A673 (cell line): ENCODE measurements around the gene TMEM169. TPM values are rescaled to one million over a fixed set of nuclear protein-coding genes. Genes with fewer than 3 reads are reported as not detected.

Experiments used
- BruUV-seq: library from RNA; stranded (reverse); fragments of 400-500 nt; replicated peaks from 2 replicates; lab custom pipeline; 2021; lab: Mats Ljungman, UMichigan
- CTCF ChIA-PET: fragments of 300-600 bp; sonication (Branson Sonifier 250); formaldehyde crosslinking; loops from one replicate; lab custom pipeline; 2022; ENCODE audit warnings: antibody characterized with exemption; lab: Charles Lee
- POLR2A ChIA-PET: fragments of 300-600 bp; sonication (Branson Sonifier 250); formaldehyde crosslinking; loops from one replicate; lab custom pipeline; 2022; ENCODE audit warnings: antibody characterized with exemption; ENCODE audit not compliant: low non-redundant PET; lab: Charles Lee
- DNase-seq: peaks from one replicate; pipeline ENCODE4 v3.0.0-alpha.2; 2015; ENCODE audit warnings: low spot score
- H3K27ac ChIP-seq: fragments of 200-600 bp; sonication (generic); 2 replicates; pipeline ENCODE4 v1.5.1; 2016; ENCODE audit warnings: mixed run types, low read depth, mild to moderate bottlenecking, mixed read lengths, antibody characterized with exemption, low read length; ENCODE audit not compliant: poor library complexity, severe bottlenecking
- H3K27me3 ChIP-seq: fragments of 200-600 bp; sonication (generic); replicated peaks from 2 replicates; pipeline ENCODE4 v1.6.1; 2017; ENCODE audit warnings: mixed run types, low read depth, mild to moderate bottlenecking, mixed read lengths, antibody characterized with exemption, low read length; ENCODE audit not compliant: insufficient read depth, poor library complexity
- H3K36me3 ChIP-seq: fragments of 200-600 bp; sonication (generic); 2 replicates; pipeline ENCODE4 v1.6.1; 2016; ENCODE audit warnings: mixed run types, mild to moderate bottlenecking, mixed read lengths, antibody characterized with exemption, low read length; ENCODE audit not compliant: insufficient read depth, poor library complexity, severe bottlenecking
- H3K4me1 ChIP-seq: fragments of 200-600 bp; sonication (generic); 2 replicates; pipeline ENCODE4 v1.6.1; 2017; ENCODE audit warnings: mixed run types, mild to moderate bottlenecking, mixed read lengths, antibody characterized with exemption, low read length; ENCODE audit not compliant: insufficient read depth, poor library complexity, severe bottlenecking
- H3K4me3 ChIP-seq: fragments of 200-600 bp; sonication (generic); 2 replicates; pipeline ENCODE4 v1.5.1; 2016; ENCODE audit warnings: low read depth, mixed run types, mild to moderate bottlenecking, mixed read lengths, low read length; ENCODE audit not compliant: poor library complexity, severe bottlenecking
- H3K9me3 ChIP-seq: fragments of 200-600 bp; sonication (generic); 2 replicates; pipeline ENCODE4 v1.6.1; 2016; ENCODE audit warnings: mixed run types, low read depth, mild to moderate bottlenecking, mixed read lengths, antibody characterized with exemption, low read length; ENCODE audit not compliant: poor library complexity, severe bottlenecking
- EZH2 ChIP-seq: fragments of 200-600 bp; sonication (generic); IDR thresholded peaks from 2 replicates; pipeline ENCODE4 v1.6.1; 2017; ENCODE audit warnings: borderline replicate concordance, low read depth, mild to moderate bottlenecking, mixed read lengths, antibody characterized with exemption, low read length; ENCODE audit not compliant: poor library complexity, severe bottlenecking
- intact Hi-C: fragments of 100-400 bp; cut with micrococcal nuclease; formaldehyde crosslinking; loops from one replicate; pipeline ENCODE4 v1.10.0; 2022; ENCODE audit not compliant: unreplicated experiment
- total RNA-seq: library from RNA; stranded (reverse); gene quantifications from 2 replicates; pipeline ENCODE4 v1.2.3, GENCODE V29; 2021
- TF ChIP-seq, protein P1 (sequence below): fragments of 300-800, 200-600 bp; sonication (generic); conservative IDR thresholded peaks from 2 replicates; pipeline ENCODE4 v1.5.1; 2017; ENCODE audit warnings: low read depth, mild to moderate bottlenecking, antibody characterized with exemption, low read length, moderate library complexity, mixed read lengths

The TMEM169 gene
- total RNA-seq, 1 experiment from 2014 or later = 1.1 TPM

DNA sequence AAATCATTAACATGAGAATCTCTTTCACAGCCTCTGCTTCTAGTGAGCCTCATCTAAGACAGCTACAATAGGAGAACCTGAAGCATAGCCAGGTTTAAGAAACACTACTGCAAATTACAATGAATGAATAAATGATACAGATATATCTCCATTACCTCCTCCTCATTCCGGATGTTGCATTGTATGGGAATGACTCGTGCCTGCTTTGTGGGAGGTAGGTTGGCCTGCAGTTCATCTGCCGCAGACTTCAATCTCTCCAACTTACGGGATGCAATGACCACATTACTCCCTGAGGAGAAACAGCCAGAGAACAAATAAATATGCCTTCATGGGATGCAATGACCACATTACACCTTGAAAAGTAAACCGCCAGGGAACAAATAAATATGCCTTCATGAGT, 15.5 kb upstream of the TMEM169 start:
- Histone ChIP-seq H3K27me3 (no peaks in the 10 kb centered on the region), H3K27ac (no peak overlapping the region)
- no peak for DNase-seq

GRCh38 chr2:216069028-216069427, 12.7 kb upstream of the TMEM169 start:
- TF ChIP-seq EZH2 = no peak
- TF ChIP-seq, protein P1, sequence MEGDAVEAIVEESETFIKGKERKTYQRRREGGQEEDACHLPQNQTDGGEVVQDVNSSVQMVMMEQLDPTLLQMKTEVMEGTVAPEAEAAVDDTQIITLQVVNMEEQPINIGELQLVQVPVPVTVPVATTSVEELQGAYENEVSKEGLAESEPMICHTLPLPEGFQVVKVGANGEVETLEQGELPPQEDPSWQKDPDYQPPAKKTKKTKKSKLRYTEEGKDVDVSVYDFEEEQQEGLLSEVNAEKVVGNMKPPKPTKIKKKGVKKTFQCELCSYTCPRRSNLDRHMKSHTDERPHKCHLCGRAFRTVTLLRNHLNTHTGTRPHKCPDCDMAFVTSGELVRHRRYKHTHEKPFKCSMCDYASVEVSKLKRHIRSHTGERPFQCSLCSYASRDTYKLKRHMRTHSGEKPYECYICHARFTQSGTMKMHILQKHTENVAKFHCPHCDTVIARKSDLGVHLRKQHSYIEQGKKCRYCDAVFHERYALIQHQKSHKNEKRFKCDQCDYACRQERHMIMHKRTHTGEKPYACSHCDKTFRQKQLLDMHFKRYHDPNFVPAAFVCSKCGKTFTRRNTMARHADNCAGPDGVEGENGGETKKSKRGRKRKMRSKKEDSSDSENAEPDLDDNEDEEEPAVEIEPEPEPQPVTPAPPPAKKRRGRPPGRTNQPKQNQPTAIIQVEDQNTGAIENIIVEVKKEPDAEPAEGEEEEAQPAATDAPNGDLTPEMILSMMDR = no peak
- ChIA-PET CTCF (interaction anchor here (0.7 kb wide), 1 partner anchor 61 kb away, joined by 6 read pairs; no protein-coding TSS in a partner anchor), POLR2A (no interaction called here)
- no peak overlapping the region for H3K4me3 ChIP-seq
- no peaks in the 10 kb centered on the region for H3K4me1 ChIP-seq
- no peak overlapping the region for H3K27ac ChIP-seq
- H3K9me3 ChIP-seq = no peaks in the 10 kb centered on the region
- peaks cover 6% of the 10 kb centered on the region for H3K36me3 ChIP-seq
- H3K27me3 ChIP-seq = no peaks in the 10 kb centered on the region
- BruUV-seq = no TSS peak
- DNase-seq = no peak
- intact Hi-C loops = no loop called here

More for the DNA sequence above, 15.5 kb upstream of the TMEM169 start:
- BruUV-seq = no TSS peak
- Histone ChIP-seq H3K4me1 (no peaks in the 10 kb centered on the region), H3K4me3 (no peak overlapping the region), H3K36me3 (peaks cover 12% of the 10 kb centered on the region), H3K9me3 (no peaks in the 10 kb centered on the region)
- TF ChIP-seq EZH2 = no peak
- TF ChIP-seq, protein P1 = no peak
- ChIA-PET POLR2A (no interaction called here), CTCF (no interaction called here)
- intact Hi-C loops = no loop called here

DNA sequence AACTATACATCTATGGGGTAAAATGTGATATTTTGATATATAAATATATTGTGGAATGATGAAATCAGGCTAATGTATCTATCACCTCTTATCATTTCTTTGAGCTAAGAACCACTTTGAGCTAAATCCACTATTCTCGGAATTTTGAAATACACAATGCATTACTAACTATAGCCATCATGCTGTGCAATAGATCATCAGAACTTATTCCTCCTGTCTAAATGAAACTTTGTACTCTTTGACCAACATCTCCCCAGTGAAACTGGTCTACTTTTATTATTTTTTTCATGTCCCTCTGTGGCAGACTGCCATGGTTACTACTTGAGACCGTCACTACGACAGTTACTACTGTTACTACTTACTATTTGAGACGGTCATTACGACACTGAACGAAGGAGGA, 11.5 kb upstream of the TMEM169 start:
- intact Hi-C loops = no loop called here
- Histone ChIP-seq H3K27ac (no peak overlapping the region), H3K4me1 (no peaks in the 10 kb centered on the region), H3K36me3 (peaks cover under 1% of the 10 kb centered on the region), H3K9me3 (no peaks in the 10 kb centered on the region), H3K4me3 (no peak overlapping the region), H3K27me3 (no peaks in the 10 kb centered on the region)
- ChIA-PET CTCF (no interaction called here), POLR2A (no interaction called here)
- no peak for TF ChIP-seq EZH2
- no TSS peak for BruUV-seq
- no peak for DNase-seq
